Muscle of leg (tissue), 11 donors: ENCODE results near the gene VPS13D. TPM values are rescaled to one million over a fixed set of nuclear protein-coding genes. Genes with fewer than 3 reads are reported as not detected.

Experiments
- DNase-seq: peaks from one replicate; pipeline ENCODE4 v3.0.0; 2013
- H3K27ac ChIP-seq: one replicate; pipeline ENCODE4 v1.5.1; 2013; ENCODE audit warnings: mild to moderate bottlenecking, low read length, control low read depth
- H3K27me3 ChIP-seq: one replicate; pipeline ENCODE4 v1.6.1; 2013; ENCODE audit warnings: low read length; ENCODE audit not compliant: control insufficient read depth, insufficient read depth
- H3K36me3 ChIP-seq: one replicate; pipeline ENCODE4 v1.6.1; 2013; ENCODE audit warnings: low read length; ENCODE audit not compliant: control insufficient read depth, insufficient read depth
- H3K4me1 ChIP-seq: one replicate; pipeline ENCODE4 v1.6.1; 2013; ENCODE audit warnings: low read length; ENCODE audit not compliant: control insufficient read depth, insufficient read depth
- H3K4me3 ChIP-seq: one replicate; pipeline ENCODE4 v1.5.1; 2013; ENCODE audit warnings: low read length, control low read depth
- H3K9me3 ChIP-seq: replicated peaks from 2 replicates; pipeline ENCODE4 v1.6.1; 2013; ENCODE audit warnings: low read depth, low read length; ENCODE audit not compliant: control insufficient read depth
- WGBS: methylation state at CpG from one replicate; pipeline ENCODE4 v1.1.5; 2013; ENCODE audit warnings: missing lambda C conversion rate; ENCODE audit not compliant: insufficient coverage; 5-methylcytosine and 5-hydroxymethylcytosine counted together
- polyA plus RNA-seq, 8 donors: library from polyadenylated mRNA; unstranded; fragments of 120-200 nt; gene quantifications; one replicate each; pipeline versions ENCODE4 v1.2.1 to v1.2.3, GENCODE V29; 2013; ENCODE audit warnings: inconsistent platforms in 1 of 8, low replicate concordance in 1 of 8; ENCODE audit not compliant: insufficient read length in 8 of 8, insufficient read depth in 1 of 8
- total RNA-seq: library from RNA; stranded (reverse); fragments of 120-200 nt; gene quantifications from one replicate; pipeline ENCODE4 v1.2.4, GENCODE V29; 2013

The VPS13D gene
- total and polyA plus RNA-seq, 9 donors = 14.9 to 21.2 (median 17.0) TPM

DNA sequence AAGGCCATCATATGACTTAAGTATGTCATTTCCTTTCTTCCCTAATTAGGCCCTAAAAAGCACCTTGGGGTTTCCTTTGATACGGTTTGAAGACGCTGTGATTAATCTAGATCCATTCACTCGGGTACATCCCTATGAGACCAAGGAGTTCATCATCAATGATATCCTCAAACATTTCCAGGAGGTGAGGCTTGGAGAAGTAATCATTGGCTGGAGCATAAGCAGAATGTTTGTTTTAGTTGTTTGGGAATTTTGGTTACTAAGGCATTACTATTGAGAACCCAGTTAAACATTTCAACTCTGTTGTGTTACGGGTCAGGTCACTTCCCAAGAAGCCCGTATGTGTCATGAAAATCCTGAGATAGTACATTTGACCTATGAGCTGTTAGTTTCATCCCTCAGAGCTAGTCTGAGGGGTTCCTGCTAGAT lies 185.2 kb downstream of the VPS13D start:
- Histone ChIP-seq H3K36me3 (peaks cover 31% of the 10 kb centered on the region), H3K4me1 (no peaks in the 10 kb centered on the region), H3K9me3 (peaks cover 3% of the 10 kb centered on the region), H3K27ac (no peak overlapping the region), H3K27me3 (no peaks in the 10 kb centered on the region), H3K4me3 (no peak overlapping the region)
- no CpG with 5 or more reads among the region's 5 CpGs for WGBS
- DNase-seq = no peak

DNA sequence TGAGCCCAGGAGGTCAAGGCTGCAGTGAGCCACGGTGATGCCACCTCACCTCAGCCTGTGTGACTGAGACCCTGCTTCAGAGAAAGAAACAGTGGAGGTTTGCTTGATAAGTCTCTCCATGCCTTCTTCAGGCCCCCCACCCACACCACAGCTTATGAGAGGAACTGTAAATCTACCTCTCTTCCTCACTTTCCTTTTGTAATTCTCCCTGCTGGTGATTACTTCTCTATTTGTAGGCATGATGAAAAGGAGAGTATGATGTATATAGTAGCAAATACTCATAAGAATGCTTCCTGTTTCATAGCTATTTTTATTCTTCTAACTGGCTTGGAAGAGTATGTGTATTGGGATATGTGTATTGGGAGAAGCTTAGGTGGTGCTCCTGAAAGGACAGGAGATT lies 186.3 kb downstream of the VPS13D start:
- WGBS = 89% methylated on average over 1 of the region's 1 CpG

DNA sequence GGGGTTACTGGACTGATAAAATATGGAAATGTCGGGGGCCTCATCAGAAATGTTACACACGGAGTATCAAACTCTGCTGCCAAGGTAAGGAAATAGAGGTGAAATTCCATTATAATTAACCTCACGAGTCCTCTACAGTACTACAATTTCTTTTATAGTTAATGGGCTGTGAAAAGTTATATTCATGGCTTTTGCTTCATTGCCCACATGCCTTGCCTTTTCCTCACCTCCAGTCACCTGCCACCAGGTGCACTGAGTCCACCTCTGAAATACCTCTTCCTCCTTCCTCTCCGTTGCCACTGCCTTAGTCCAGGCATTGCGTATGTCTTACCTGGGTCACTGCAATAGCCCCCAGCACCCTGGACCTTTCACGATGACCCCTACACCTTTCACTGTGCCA lies 186.9 kb downstream of the VPS13D start:
- H3K4me1 ChIP-seq = no peaks in the 10 kb centered on the region
- H3K27ac ChIP-seq = no peak overlapping the region
- peaks cover 27% of the 10 kb centered on the region for H3K36me3 ChIP-seq
- DNase-seq = no peak
- no peaks in the 10 kb centered on the region for H3K9me3 ChIP-seq
- H3K27me3 ChIP-seq = no peaks in the 10 kb centered on the region
- no peak overlapping the region for H3K4me3 ChIP-seq
- 91% methylated on average over 3 of the region's 6 CpGs for WGBS

More for the DNA sequence above, 186.3 kb downstream of the VPS13D start:
- Histone ChIP-seq H3K4me1 (no peaks in the 10 kb centered on the region), H3K27me3 (no peaks in the 10 kb centered on the region), H3K9me3 (no peaks in the 10 kb centered on the region), H3K36me3 (peaks cover 29% of the 10 kb centered on the region), H3K27ac (no peak overlapping the region), H3K4me3 (no peak overlapping the region)
- DNase-seq = no peak

DNA sequence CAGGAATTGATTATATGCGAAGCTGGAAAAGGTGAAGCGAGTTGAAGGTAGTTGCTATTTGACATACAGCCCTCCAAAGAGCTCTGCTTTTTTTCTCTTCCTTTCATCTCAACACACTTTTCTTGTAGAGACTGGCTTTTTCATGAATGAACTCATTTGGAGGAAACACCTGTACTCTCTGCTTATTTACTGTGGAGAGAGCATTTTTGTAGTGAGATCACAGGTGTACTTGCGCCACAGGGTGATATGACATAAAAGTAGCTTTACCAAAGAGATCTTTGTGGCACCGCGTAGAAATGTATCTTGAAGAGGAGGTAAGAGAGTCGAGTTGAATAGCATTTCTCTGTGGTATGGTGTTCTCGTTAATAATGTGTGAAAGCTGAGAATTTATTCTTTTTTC lies 187.6 kb downstream of the VPS13D start:
- no peaks in the 10 kb centered on the region for H3K4me1 ChIP-seq
- WGBS = 94% methylated on average over 3 of the region's 7 CpGs
- H3K36me3 ChIP-seq = peaks cover 26% of the 10 kb centered on the region
- DNase-seq = no peak
- H3K9me3 ChIP-seq = no peaks in the 10 kb centered on the region
- H3K27me3 ChIP-seq = no peaks in the 10 kb centered on the region
- H3K27ac ChIP-seq = no peak overlapping the region
- H3K4me3 ChIP-seq = no peak overlapping the region

DNA sequence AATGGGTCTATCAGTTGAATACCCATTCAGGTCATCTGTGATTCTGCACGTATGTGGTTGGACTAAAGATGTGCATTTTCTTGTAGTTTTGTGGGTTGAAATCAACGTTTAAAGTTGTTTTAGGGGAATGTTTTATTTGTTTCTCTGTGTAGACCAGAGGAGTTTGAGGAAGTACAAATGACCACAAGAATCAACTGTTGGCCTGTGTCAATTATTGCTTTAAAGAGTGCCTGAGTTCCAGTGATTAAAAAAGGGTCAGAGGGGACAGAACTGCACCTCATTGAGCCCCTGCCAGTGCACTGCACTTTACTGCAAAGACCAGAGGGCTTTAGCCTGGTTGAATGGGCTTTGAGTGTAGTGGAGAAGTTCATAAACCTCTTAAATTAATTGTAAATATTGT lies 190.3 kb downstream of the VPS13D start:
- 86% methylated on average over 1 of the region's 2 CpGs for WGBS
- no peaks in the 10 kb centered on the region for H3K27me3 ChIP-seq

DNA sequence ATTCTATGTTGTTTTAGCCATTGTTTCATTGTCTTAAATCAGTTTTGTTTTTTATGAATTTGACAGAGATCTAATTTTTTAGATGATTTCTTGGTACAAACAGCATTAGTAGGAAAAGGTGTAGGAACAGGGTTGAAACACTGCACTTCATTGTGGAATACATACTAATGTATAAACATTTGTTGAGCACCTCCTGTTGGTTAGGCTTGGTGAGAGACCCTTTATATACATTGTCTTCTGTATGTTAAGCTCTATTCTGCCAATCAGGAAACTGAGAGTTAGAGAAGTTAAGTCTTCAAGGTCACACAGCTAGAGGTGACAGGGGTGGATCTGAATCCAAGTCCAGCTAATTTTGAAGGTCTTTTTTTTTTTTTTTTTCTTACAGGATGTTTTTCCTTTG lies 192.7 kb downstream of the VPS13D start:
- no peaks in the 10 kb centered on the region for H3K9me3 ChIP-seq
- H3K4me1 ChIP-seq = peaks cover 9% of the 10 kb centered on the region
- H3K4me3 ChIP-seq = no peak overlapping the region
- no peak for DNase-seq
- no peak overlapping the region for H3K27ac ChIP-seq
- H3K36me3 ChIP-seq = peaks cover 11% of the 10 kb centered on the region
- no peaks in the 10 kb centered on the region for H3K27me3 ChIP-seq

More for the DNA sequence above, 190.3 kb downstream of the VPS13D start:
- Histone ChIP-seq H3K27ac (no peak overlapping the region), H3K36me3 (peaks cover 24% of the 10 kb centered on the region), H3K4me1 (peaks cover 9% of the 10 kb centered on the region), H3K4me3 (no peak overlapping the region), H3K9me3 (no peaks in the 10 kb centered on the region)
- DNase-seq = no peak

DNA sequence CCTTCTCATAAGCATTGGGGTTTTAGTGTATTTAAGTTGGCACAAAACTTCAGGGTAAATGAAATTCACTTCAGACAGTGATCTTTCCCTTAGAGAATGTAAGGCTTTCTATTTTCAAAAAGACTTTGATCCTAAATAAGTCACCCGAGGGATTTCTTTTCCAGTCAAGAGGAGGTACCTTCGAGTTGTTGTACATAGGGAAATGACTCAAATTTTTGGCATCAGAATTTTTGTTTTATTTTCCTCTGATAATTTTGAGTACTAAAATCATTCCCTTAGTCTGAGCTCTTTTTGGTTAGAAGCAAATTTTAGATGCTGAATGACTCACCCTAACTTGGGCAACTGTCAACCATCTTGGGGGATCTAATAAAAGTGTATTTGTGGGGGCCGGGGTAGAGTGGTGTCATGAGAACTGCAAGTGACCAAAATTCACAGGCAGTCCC lies 194.3 kb downstream of the VPS13D start:
- peaks cover 5% of the 10 kb centered on the region for H3K36me3 ChIP-seq
- no CpG with 5 or more reads among the region's 3 CpGs for whole genome bisulfite sequencing
- peak overlapping the region; percentile 49 for H3K27ac ChIP-seq
- no peak overlapping the region for H3K4me3 ChIP-seq
- no peaks in the 10 kb centered on the region for H3K9me3 ChIP-seq
- H3K27me3 ChIP-seq = no peaks in the 10 kb centered on the region
- peaks cover 9% of the 10 kb centered on the region for H3K4me1 ChIP-seq
- DNase-seq = peak; percentile 85

DNA sequence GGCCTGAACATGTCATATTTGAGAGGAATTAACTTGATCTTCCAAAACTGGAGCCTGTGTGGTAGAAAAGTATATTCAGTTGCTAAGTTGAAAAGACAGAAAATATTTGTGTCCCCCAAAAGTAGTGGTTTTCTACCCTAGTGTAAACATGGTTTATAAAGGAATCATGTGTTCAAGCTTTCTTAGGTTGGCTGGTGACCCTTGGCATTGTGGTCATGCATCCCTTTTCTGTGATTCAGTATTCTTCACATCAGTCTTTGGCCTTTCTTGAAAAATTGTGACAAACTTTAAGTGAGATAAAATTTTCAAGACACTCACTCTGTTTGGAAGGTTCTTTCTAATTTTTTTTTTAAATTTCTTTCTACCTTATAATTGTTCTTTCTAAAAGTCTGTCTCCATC lies 195.0 kb downstream of the VPS13D start:
- H3K27me3 ChIP-seq = no peaks in the 10 kb centered on the region
- DNase-seq = no peak
- no peaks in the 10 kb centered on the region for H3K36me3 ChIP-seq
- no peak overlapping the region for H3K4me3 ChIP-seq
- no peaks in the 10 kb centered on the region for H3K9me3 ChIP-seq
- peaks cover 9% of the 10 kb centered on the region for H3K4me1 ChIP-seq
- no peak overlapping the region for H3K27ac ChIP-seq

DNA sequence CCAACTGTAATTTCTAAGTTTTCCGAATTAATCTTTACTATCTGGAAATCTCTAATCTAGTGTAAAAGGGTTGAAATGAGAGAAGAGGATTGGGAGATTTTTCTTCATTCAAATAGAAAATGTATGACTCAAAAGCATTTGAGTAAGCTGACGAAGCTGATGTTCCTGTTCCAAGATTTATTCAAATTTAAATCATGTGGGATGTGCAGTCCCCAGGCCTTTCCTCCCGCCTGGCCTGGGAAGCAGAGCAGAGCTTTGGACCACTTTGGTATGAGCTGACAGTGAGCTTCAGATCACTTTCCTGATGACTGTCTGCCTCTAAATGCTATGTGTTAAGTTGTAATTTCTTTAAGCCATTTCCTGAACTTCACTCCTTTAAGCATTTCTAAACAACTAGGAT lies 196.2 kb downstream of the VPS13D start:
- no peaks in the 10 kb centered on the region for H3K9me3 ChIP-seq
- DNase-seq = peak; percentile 68
- H3K27ac ChIP-seq = peak overlapping the region; percentile 29
- H3K27me3 ChIP-seq = no peaks in the 10 kb centered on the region
- no peak overlapping the region for H3K4me3 ChIP-seq
- no peaks in the 10 kb centered on the region for H3K36me3 ChIP-seq
- H3K4me1 ChIP-seq = peaks cover 12% of the 10 kb centered on the region
- WGBS = no CpG with 5 or more reads among the region's 3 CpGs

DNA sequence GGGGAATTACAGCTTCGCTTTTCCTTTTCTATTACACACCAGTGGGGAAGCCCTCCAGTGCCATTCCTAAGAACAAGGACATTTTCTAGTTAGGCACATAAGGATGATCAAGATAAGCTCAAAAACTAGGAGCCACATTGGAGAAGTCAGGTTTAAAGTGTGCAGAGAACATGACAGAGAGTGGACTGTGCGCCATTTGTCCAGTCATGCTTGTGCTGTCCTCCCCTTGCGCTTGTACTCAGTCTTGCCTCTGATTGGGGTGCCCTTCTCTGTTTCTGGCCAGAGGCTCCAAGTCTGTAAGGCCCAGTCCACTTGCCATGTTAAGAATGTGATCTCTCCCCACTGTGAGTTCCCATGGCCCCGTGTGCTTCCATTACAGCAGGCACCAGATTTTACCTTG lies 198.5 kb downstream of the VPS13D start:
- Histone ChIP-seq H3K4me3 (no peak overlapping the region), H3K27me3 (no peaks in the 10 kb centered on the region), H3K36me3 (no peaks in the 10 kb centered on the region), H3K27ac (no peak overlapping the region), H3K9me3 (no peaks in the 10 kb centered on the region), H3K4me1 (peaks cover 19% of the 10 kb centered on the region)
- no peak for DNase-seq
- WGBS = 76% methylated on average over 3 of the region's 4 CpGs

DNA sequence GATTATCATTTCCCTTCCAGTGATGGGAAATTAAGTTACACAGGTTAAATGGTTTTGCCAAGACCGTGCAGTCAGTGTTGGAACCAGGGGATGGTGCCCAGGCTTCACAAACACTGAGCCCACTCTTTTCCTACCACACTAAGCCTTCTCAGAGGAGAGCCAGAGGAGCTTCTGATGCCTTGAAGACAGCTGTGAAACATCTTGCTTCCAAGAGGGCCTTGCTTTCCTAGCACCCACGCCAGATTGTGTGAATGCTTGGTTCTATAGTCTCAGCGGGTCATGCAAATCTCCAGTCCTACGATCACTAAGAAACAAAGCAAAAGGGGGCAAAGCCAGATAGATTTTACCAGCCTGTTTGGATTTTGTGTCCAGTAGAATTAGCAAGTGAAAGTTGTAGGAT lies 200.7 kb downstream of the VPS13D start:
- Histone ChIP-seq H3K27me3 (no peaks in the 10 kb centered on the region), H3K4me1 (peaks cover 23% of the 10 kb centered on the region), H3K9me3 (no peaks in the 10 kb centered on the region), H3K36me3 (no peaks in the 10 kb centered on the region), H3K4me3 (no peak overlapping the region), H3K27ac (no peak overlapping the region)
- DNase-seq = no peak
- WGBS = 81% methylated on average over 3 of the region's 4 CpGs
